Ishikawa (cell line): ENCODE measurements around the gene RHBDD1.

ENCODE experiments used
- CEBPB ChIP-seq: IDR thresholded peaks from 2 replicates; pipeline ENCODE4 v1.6.1; 2012
- CREB1 ChIP-seq: IDR thresholded peaks from 2 replicates; pipeline ENCODE4 v1.6.1; 2012; ENCODE audit warnings: low read depth
- EGR1 ChIP-seq: IDR thresholded peaks from 2 replicates; pipeline ENCODE4 v1.6.1; 2012
- EP300 ChIP-seq: IDR thresholded peaks from 2 replicates; pipeline ENCODE4 v1.6.1; 2012; ENCODE audit warnings: borderline replicate concordance
- FOXM1 ChIP-seq: IDR thresholded peaks from 2 replicates; pipeline ENCODE4 v1.6.1; 2012; ENCODE audit warnings: low read depth, borderline replicate concordance
- MAX ChIP-seq: IDR thresholded peaks from 2 replicates; pipeline ENCODE4 v1.6.1; 2012
- NFIC ChIP-seq: IDR thresholded peaks from 2 replicates; pipeline ENCODE4 v1.6.1; 2012
- RAD21 ChIP-seq: IDR thresholded peaks from 2 replicates; pipeline ENCODE4 v1.6.1; 2012; ENCODE audit warnings: low read depth
- TAF1 ChIP-seq: IDR thresholded peaks from 2 replicates; pipeline ENCODE4 v1.6.1; 2012; ENCODE audit warnings: low read depth, mild to moderate bottlenecking
- TCF12 ChIP-seq: IDR thresholded peaks from 2 replicates; pipeline ENCODE4 v1.6.1; 2012; ENCODE audit warnings: low read depth
- TEAD4 ChIP-seq: IDR thresholded peaks from 2 replicates; pipeline ENCODE4 v1.6.1; 2012
- USF1 ChIP-seq: IDR thresholded peaks from 2 replicates; pipeline ENCODE4 v1.6.1; 2012
- YY1 ChIP-seq: IDR thresholded peaks from 2 replicates; pipeline ENCODE4 v1.6.1; 2012; ENCODE audit warnings: low read depth
- ZBTB7A ChIP-seq: IDR thresholded peaks from 2 replicates; pipeline ENCODE4 v1.6.1; 2012; ENCODE audit warnings: low read depth
- TF ChIP-seq, protein P1 (sequence below): IDR thresholded peaks from 2 replicates; pipeline ENCODE4 v1.6.1; 2012; ENCODE audit warnings: low read depth, mild to moderate bottlenecking

The RHBDD1 gene

GRCh38 chr2:226898121-226898520, 62.3 kb downstream of the RHBDD1 start:
- TF ChIP-seq USF1 (no peak), ZBTB7A (no peak), TEAD4 (no peak), TCF12 (no peak), TAF1 (no peak), EP300 (no peak), NFIC (no peak), FOXM1 (no peak), MAX (no peak)
- TF ChIP-seq, protein P1, sequence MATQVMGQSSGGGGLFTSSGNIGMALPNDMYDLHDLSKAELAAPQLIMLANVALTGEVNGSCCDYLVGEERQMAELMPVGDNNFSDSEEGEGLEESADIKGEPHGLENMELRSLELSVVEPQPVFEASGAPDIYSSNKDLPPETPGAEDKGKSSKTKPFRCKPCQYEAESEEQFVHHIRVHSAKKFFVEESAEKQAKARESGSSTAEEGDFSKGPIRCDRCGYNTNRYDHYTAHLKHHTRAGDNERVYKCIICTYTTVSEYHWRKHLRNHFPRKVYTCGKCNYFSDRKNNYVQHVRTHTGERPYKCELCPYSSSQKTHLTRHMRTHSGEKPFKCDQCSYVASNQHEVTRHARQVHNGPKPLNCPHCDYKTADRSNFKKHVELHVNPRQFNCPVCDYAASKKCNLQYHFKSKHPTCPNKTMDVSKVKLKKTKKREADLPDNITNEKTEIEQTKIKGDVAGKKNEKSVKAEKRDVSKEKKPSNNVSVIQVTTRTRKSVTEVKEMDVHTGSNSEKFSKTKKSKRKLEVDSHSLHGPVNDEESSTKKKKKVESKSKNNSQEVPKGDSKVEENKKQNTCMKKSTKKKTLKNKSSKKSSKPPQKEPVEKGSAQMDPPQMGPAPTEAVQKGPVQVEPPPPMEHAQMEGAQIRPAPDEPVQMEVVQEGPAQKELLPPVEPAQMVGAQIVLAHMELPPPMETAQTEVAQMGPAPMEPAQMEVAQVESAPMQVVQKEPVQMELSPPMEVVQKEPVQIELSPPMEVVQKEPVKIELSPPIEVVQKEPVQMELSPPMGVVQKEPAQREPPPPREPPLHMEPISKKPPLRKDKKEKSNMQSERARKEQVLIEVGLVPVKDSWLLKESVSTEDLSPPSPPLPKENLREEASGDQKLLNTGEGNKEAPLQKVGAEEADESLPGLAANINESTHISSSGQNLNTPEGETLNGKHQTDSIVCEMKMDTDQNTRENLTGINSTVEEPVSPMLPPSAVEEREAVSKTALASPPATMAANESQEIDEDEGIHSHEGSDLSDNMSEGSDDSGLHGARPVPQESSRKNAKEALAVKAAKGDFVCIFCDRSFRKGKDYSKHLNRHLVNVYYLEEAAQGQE: no peak

- TF ChIP-seq EP300 (no peak), TAF1 (no peak), EGR1 (no peak), TCF12 (no peak), MAX (no peak), CEBPB (no peak), RAD21 (no peak), CREB1 (no peak)
- TF ChIP-seq, protein P1: no peak
Observed at GRCh38 chr2:226898897-226899296, 63.0 kb downstream of the RHBDD1 start.

DNA sequence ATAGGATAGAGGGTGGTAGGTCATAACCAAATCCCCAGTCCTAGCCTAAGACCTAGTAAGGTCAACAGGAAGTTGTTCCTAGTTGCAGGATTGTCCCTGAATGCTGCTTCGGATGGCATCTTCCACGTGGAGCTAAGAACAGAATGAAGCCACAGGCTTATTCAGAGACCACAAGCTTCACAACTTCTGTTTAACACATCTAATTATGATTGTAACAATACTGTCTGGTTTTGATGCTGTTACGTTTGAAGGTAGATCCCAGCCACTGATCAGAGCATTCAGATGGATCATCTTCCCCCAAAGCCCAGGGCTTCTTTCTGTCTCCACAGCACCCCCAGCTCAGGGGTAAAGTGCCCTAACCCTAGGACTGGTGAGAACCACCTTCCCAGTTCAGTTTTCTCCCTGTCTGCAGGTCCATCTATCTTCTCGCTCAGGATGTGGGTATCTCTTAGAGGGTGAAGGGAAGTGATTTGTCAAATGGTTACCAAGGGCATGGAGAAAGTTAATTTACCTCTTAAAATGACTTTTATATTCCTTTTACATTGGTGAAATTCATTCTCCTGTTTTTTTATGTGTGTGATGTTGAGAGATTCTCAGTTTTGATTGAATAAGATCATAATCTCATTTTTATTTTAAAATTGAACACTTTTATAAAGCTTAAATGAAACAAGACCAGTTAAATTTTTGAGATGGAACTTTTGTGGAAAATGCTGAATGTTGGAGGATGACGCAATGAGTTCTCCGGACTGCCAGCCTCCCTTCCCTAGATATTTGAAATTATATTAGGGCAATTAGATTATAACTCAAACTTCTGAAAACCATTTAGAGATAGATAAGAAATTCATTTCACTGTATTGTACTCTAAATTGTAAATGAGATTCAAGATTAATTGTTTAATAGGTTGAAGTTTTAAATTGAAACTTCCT, 66.5 kb downstream of the RHBDD1 start:
- TF ChIP-seq TAF1 (no peak), YY1 (no peak), ZBTB7A (no peak), TEAD4 (no peak), EGR1 (no peak)

DNA sequence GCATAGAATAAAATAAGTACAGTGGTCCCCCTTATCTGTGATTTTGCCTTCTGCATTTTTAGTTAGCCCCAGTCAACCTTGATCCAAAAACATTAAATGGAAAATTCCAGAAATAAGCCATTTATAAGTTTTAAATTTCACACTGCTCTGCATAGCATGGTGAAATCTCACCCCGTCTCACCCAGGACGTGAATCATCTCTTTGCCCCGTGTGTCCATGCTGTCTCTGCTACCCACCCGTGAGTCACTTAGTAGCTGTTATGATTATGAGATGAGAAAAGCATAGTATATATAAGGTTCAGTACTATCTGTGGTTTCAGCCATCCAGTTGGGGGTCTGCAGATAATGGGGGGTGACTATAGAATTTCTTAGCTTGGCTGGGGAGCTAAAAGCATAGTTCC, 67.3 kb downstream of the RHBDD1 start:
- TF ChIP-seq USF1 (no peak), MAX (no peak), CREB1 (no peak)

- TF ChIP-seq MAX (no peak), TAF1 (no peak), CREB1 (no peak), NFIC (no peak), RAD21 (no peak), FOXM1 (no peak), TCF12 (no peak), ZBTB7A (no peak), EGR1 (no peak), USF1 (no peak)
- TF ChIP-seq, protein P1: no peak
Observed at GRCh38 chr2:226904592-226904991, 68.7 kb downstream of the RHBDD1 start.
